Duodenal mucosa (tissue), 2 donors: ENCODE measurements around the gene PPP2R1A.
A peak's percentile ranks its signal among the peaks of the same experiment; 100 is the strongest.
"Not testable (repeated sequence)": the region's sequence is repeated elsewhere in the genome, so short reads cannot be mapped to it uniquely, and the experiment has no call there.

Source experiments
- H3K27ac ChIP-seq: one replicate; pipeline ENCODE4 v1.7.0; 2013; ENCODE audit warnings: low read depth, low read length
- H3K27me3 ChIP-seq, 2 donors: one replicate each; pipeline ENCODE4 v1.7.0; 2013; ENCODE audit warnings: low read length in 2 of 2, control low read depth in 1 of 2; ENCODE audit not compliant: insufficient read depth in 2 of 2, control insufficient read depth in 1 of 2
- H3K36me3 ChIP-seq, 2 donors: one replicate each; pipeline ENCODE4 v1.7.0; 2013; ENCODE audit warnings: low read length in 2 of 2, control low read depth in 1 of 2; ENCODE audit not compliant: insufficient read depth in 2 of 2, control insufficient read depth in 1 of 2
- H3K4me1 ChIP-seq, 2 donors: one replicate each; pipeline ENCODE4 v1.7.0; 2013; ENCODE audit warnings: low read length in 2 of 2, control low read depth in 1 of 2; ENCODE audit not compliant: insufficient read depth in 2 of 2, control insufficient read depth in 1 of 2
- H3K4me3 ChIP-seq, 2 donors: one replicate each; pipeline ENCODE4 v1.7.0; 2013; ENCODE audit warnings: low read length in 2 of 2, low read depth in 1 of 2
- H3K9ac ChIP-seq, 2 donors: one replicate each; pipeline ENCODE4 v1.7.0; 2013; ENCODE audit warnings: low read length in 2 of 2, low read depth in 1 of 2
- H3K9me3 ChIP-seq, 2 donors: one replicate each; pipeline ENCODE4 v1.7.0; 2013; ENCODE audit warnings: low read length in 2 of 2, control low read depth in 1 of 2; ENCODE audit not compliant: control insufficient read depth in 1 of 2

The PPP2R1A gene

DNA sequence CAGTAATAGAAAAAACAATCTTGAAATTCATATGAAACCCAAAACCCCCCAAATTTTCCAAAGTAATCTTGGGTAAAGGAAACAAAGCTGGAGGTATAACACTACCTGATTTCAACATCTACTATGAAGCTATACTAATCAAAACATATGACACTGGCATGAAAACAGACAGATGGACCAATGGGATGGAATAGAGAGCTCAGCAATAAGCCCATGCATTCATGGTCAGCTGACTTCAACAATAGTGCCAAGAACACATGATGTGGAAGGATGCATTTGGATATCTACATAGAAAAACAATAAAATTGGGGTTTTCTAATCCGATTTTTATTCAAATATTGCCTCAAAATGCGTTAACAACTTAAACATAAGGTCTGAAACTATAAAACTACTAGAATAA lies 47.3 kb downstream of the PPP2R1A start:
- Histone ChIP-seq H3K9me3 (no peaks in the 10 kb centered on the region), H3K4me3 (no peak overlapping the region), H3K27me3 (no peaks in the 10 kb centered on the region), H3K27ac (no peak overlapping the region), H3K36me3 (no peaks in the 10 kb centered on the region), H3K4me1 (no peaks in the 10 kb centered on the region), H3K9ac (no peak overlapping the region)

- Histone ChIP-seq H3K9me3 (no peaks in the 10 kb centered on the region), H3K9ac (no peak overlapping the region), H3K27ac (no peak overlapping the region), H3K4me3 (no peak overlapping the region), H3K4me1 (no peaks in the 10 kb centered on the region), H3K27me3 (no peaks in the 10 kb centered on the region), H3K36me3 (no peaks in the 10 kb centered on the region)
Measured at GRCh38 chr19:52237771-52238400, 48.0 kb downstream of the PPP2R1A start.

DNA sequence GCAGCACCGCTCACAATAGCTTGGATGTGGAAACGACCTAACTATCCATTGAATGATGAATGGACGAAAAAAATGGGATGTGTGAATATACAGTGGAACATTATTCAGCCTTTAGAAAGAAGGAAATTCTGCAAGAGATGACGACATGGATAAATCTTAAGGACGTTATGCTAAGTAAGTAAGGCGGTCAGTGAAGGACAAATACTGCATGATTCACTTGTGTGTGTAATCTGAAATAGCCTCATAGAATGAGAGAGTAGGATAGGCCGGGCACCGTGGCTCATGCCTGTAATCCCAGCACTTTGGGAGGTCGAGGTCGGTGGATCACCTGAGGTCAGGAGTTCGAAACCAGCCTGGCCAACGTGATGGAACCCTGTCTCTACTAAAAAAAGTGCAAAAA lies 54.2 kb downstream of the PPP2R1A start:
- H3K27ac ChIP-seq, result no peak overlapping the region
- H3K4me1 ChIP-seq, result no peaks in the 10 kb centered on the region
- H3K9ac ChIP-seq, result no peak overlapping the region
- H3K9me3 ChIP-seq, result no peaks in the 10 kb centered on the region
- H3K4me3 ChIP-seq, result no peak overlapping the region
- H3K36me3 ChIP-seq, result no peaks in the 10 kb centered on the region
- no peaks in the 10 kb centered on the region for H3K27me3 ChIP-seq

DNA sequence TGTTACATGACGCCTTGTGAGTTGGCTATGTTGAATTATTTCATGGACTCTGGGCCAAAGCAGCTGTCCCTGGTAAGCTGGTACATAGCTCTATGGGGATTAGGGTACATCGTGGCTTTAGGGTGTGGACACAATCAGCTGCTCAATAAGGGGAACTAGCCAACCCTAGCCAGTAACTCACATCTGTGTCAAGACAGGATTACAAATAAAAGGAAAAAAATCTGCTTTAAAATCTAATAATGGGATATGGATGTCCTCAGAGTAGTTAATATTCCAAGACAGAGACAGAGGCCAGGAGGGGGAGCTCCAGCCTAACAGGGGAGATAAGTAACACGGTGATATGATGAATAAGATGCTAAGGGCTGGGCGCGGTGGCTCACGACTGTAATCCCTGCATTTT lies 58.4 kb downstream of the PPP2R1A start:
- no peak overlapping the region for H3K4me3 ChIP-seq
- H3K9ac ChIP-seq, result no peak overlapping the region
- H3K4me1 ChIP-seq, result no peaks in the 10 kb centered on the region
- no peak overlapping the region for H3K27ac ChIP-seq
- no peaks in the 10 kb centered on the region for H3K27me3 ChIP-seq
- no peaks in the 10 kb centered on the region for H3K9me3 ChIP-seq
- no peaks in the 10 kb centered on the region for H3K36me3 ChIP-seq

GRCh38 chr19:52258426-52258825 lies 68.6 kb downstream of the PPP2R1A start:
- Histone ChIP-seq H3K36me3 (no peaks in the 10 kb centered on the region), H3K9ac (no peak overlapping the region), H3K27me3 (no peaks in the 10 kb centered on the region), H3K27ac (no peak overlapping the region), H3K9me3 (no peaks in the 10 kb centered on the region), H3K4me1 (no peaks in the 10 kb centered on the region), H3K4me3 (no peak overlapping the region)

DNA sequence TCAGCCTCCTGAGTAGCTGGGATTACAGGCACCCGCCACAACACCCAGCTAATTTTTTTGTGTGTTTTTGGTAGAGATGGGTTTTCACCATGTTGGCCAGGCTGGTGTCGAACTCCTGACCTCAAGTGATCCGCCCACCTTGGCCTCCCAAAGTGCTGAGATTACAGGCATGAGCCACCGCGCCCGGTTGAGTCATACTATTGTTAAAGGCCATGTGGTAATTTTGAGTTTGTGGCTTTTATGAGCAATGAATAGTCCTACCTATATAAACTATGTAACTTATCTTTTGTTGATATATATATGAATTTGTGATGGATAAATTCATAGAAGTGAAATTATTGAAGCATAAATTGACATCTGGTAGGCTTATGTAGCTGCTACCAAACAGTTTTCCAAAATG lies 75.7 kb downstream of the PPP2R1A start:
- H3K9ac ChIP-seq, result not testable (repeated sequence)

GRCh38 chr19:52269338-52270261 lies 79.7 kb downstream of the PPP2R1A start, which contains the start of gene ZNF766:
Gene ZNF766 (plus strand): TSS chr19:52269587. CDS start chr19:52269614, 27 bp downstream.
- H3K27me3 ChIP-seq, result no peaks in the 10 kb centered on the region
- peaks cover 11 to 18% of the 10 kb centered on the region in 2 donors for H3K36me3 ChIP-seq
- H3K4me1 ChIP-seq, result peaks cover 0 to 16% of the 10 kb centered on the region in 2 donors
- H3K9ac ChIP-seq, result peak within 1 kb of the TSS; percentile 93 to 97
- peak within 1 kb of the TSS; percentile 91 for H3K27ac ChIP-seq
- peaks cover 8 to 10% of the 10 kb centered on the region in 2 donors for H3K9me3 ChIP-seq
- peak within 1 kb of the TSS; percentile 88 to 100 for H3K4me3 ChIP-seq

More for the DNA sequence above, 75.7 kb downstream of the PPP2R1A start:
- H3K36me3 ChIP-seq, H3K4me1 ChIP-seq, H3K27ac ChIP-seq, H3K9me3 ChIP-seq, H3K27me3 ChIP-seq, H3K4me3 ChIP-seq: not testable (repeated sequence)

DNA sequence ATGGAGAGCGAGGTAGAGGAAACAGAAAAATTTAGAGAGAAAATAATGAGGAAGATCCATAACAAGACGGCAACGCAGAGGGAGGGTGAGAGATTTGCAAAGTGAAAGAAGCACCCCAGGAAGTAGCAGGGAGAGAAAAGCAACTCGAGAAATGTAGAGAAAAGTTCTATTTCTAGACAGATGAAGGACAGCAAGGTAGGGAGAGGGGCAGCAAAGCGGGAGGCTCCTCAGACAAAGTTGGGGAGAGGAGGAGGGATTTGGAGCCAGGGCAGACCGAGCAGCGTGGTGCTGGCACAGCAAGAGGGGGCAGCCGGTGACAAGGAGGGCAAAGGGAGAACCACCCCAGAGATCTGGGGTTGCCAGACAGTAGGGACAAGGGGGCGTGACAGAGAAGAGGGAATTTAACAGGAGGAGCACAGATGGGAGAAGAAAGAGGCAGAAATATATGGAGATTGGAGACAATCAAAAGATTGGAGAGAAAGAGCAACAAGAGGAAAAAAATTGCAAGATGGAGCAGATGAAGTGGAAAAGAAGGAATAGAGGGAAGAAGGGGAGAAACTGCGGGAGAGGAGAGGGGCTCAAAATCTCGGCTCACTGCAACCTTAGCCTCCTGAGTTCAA lies 80.5 kb downstream of the PPP2R1A start:
- peaks cover 11 to 18% of the 10 kb centered on the region in 2 donors for H3K36me3 ChIP-seq
- H3K27me3 ChIP-seq, result no peaks in the 10 kb centered on the region
- H3K9ac ChIP-seq, result peak overlapping the region; percentile 93 to 97
- peak overlapping the region; percentile 91 for H3K27ac ChIP-seq
- peaks cover 0 to 16% of the 10 kb centered on the region in 2 donors for H3K4me1 ChIP-seq
- peaks cover 10 to 11% of the 10 kb centered on the region in 2 donors for H3K9me3 ChIP-seq
- peak overlapping the region; percentile 88 to 100 for H3K4me3 ChIP-seq

GRCh38 chr19:52273301-52273700 lies 83.4 kb downstream of the PPP2R1A start:
- no peak overlapping the region for H3K27ac ChIP-seq
- no peak overlapping the region for H3K9ac ChIP-seq
- H3K36me3 ChIP-seq, result peaks cover 20 to 23% of the 10 kb centered on the region in 2 donors
- H3K4me3 ChIP-seq, result peak overlapping the region; percentile 19 to 28
- H3K27me3 ChIP-seq, result no peaks in the 10 kb centered on the region
- peaks cover 22 to 24% of the 10 kb centered on the region in 2 donors for H3K9me3 ChIP-seq
- peaks cover 0 to 16% of the 10 kb centered on the region in 2 donors for H3K4me1 ChIP-seq

DNA sequence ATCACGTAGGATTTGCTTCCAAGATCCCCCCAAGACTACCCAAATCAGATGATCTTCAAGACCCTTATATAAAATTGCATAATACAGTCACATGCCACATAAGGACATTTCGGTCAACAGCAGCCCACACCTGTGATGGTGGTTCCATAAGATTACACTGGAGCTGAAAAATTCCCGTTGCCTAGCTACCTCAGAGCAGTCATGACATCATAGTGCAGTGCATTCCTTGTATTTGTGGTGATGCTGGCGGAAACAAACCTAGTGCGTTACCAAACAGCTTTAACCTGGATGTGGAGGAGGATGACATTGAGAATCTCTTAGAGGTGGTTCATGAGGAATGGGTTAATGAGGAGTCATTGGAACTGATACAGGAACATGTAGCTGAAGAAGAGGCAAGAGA lies 84.3 kb downstream of the PPP2R1A start:
- H3K9me3 ChIP-seq, result peaks cover 23 to 33% of the 10 kb centered on the region in 2 donors
- no peak overlapping the region for H3K27ac ChIP-seq
- no peaks in the 10 kb centered on the region for H3K27me3 ChIP-seq
- H3K9ac ChIP-seq, result no peak overlapping the region
- H3K4me3 ChIP-seq, result peak overlapping the region in 1 of 2 donors; percentile 28
- H3K4me1 ChIP-seq, result peaks cover 0 to 12% of the 10 kb centered on the region in 2 donors
- H3K36me3 ChIP-seq, result peaks cover 20 to 27% of the 10 kb centered on the region in 2 donors
